ENCODE data around the gene RGS2.

The RGS2 gene

DNA sequence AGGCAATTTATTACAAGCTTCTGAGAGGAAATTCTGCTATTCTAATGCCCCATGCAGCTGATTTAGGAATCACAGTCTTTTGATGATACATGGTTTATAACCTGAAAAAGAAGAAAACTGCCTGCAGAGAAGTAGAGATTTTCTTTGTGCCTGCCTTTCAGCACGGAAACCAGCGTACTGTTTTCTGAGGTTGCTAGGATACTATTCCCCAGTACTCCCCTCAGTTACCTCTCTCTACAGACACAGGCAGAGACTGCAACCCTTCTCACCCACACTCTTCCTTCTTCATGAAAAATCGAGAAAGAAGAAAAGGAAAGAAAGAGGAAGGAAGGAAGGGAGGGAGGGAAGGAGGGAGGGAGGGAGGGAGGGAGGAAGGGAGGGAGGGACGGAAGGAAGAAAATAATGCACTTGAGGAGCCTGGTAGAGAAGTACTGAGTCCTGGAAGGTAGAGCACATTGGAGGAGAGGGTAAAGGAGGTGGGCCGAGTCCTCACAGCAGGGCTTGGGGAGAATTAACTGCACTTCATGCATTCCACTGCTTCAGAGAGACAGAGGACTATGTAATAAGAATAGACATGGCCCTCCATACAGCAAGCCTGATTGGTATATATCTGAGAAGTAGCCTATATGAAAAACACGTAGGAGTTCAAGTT lies 21.9 kb downstream of the RGS2 start:
- no peak for DNase-seq (ENCODE audit: low read depth in 2 of 2)

DNA sequence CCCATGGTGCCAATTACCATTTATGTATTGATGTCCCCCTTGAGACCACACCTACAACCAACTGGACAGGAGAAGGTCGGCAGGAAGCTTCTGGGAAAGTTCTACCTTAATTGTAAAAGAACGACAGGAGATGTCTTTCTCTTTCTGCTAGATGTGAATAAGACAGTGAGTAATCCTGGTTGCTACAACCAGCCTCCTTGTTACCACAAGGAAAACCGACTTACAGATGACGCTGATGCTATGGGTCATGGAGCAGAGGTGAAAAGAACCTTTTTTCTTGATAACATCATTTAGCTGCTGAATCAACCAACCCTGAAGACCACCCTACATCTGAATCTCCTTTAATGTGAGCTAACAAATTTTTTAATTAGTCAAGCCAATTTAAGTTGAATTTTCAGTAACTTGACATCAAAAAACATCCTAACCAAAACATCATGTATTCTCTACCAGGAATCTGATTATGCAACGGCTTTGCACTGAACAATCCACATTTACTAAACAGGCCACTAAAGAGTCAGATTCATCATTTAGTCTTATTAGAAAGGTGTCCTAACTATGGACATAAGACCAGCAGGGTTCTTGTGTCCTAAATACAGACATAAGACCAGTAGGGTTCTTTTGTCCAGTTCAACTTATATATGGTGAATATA lies 23.0 kb downstream of the RGS2 start:
- DNase-seq (ENCODE audit: low read depth in 2 of 2), result no peak

- DNase-seq (ENCODE audit: low read depth in 2 of 2), result no peak
These were observed 23.7 kb downstream of the RGS2 start for GRCh38 chr1:192832492-192832891.

DNA sequence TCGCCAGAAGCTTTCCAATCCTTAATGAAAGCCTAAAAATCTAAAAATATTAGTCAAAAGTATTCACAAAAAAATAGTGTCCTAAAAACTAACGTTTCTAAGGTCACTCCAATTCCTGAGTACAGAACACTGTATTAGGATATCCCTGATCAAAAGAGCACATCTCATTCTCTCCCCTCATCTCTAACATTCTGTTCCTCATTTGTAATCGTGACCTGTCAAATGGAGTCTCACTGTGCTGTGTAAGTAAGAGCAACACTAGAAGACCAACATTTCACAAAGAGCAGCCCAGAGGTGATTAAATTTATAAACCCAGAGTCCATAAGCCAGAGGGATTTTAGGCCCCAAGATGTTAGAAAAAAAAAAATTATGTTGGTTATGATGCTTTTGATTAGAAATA lies 26.3 kb downstream of the RGS2 start:
- no peak for DNase-seq (ENCODE audit: low read depth in 2 of 2)

DNA sequence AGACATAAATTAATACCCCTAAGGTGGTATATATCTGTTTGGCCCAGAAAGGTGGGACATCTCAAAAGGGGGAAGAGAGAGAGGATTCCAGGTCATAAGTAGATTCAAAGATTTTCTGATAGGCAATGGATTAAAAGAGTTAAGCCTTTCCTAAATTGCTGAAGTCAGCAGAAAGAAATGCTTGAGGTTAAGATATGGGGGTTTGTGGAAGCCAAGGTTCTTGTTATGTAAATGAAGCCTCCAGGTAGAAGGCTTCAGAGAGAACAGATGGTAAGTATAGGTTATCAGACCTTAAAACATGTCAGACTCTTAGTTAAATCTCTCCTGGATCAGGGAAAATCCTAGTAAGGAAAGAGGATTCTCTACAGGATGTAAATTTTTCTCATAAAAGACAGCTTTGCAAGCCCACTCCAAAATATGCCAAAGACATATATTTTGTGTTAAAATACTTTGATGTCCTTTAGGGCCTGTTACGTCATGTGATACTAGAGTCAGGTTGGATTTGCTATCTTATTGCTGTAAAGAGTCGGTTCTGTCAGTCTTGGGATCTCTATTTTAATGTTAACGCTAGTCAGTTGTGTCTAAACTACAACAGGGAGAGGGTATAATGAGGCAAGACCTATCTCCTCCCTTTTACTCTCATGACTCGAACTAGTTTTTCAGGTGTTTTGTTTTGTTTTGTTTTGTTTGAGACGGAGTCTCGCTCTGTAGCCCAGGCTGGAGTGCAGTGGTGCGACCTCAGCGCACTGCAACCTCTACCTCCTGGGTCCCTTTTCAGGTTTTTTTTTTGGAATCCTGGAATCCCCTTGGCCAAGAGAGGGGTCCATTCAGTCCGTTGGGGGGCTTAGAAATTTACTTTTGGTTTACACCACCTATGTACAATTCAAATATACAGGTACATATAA lies 30.6 kb downstream of the RGS2 start:
- no peak for DNase-seq (ENCODE audit: low read depth in 2 of 2)

- DNase-seq (ENCODE audit: low read depth in 2 of 2), result no peak
These were observed 35.5 kb downstream of the RGS2 start for GRCh38 chr1:192844360-192844759.

GRCh38 chr1:192846950-192847349 lies 38.1 kb downstream of the RGS2 start:
- no peak for DNase-seq (ENCODE audit: low read depth in 2 of 2)

DNA sequence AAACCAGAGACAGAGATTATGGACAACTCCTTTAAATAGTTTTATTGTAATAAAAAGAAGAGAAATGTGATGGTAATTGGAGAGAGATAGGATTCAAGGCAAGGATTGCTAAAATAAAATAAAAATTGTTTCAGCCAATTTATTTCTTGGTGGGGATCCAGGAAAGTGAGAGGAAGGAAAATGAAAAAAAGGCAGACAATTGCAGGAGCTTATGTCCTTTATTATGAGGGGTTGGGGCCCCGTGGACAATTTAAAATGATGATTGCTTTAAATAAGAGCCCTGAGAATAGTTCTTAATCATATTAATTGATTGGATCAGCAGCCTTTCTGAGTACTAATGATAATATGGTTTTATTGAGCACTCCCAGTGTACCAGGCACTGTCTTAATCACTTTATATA lies 40.2 kb downstream of the RGS2 start:
- no peak for DNase-seq (ENCODE audit: low read depth in 2 of 2)

DNA sequence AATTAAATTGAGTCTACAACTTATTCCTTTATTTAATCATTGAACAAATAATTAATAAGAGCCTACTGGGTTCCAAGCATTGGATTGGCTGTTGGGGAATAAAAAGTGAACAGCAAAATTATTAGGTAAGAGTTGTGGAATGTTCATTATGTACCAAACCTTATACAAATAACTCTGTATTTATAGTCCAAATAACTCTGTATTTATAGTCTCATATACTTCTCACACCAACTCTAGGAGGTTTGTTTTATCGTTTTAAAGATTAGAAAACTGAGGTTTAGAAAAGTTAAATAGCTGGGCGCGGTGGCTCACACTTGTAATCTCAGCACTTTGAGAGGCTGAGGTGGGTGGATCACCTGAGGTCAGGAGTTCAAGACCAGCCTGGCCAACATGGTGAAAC lies 40.6 kb downstream of the RGS2 start:
- DNase-seq (ENCODE audit: low read depth in 2 of 2), result no peak

DNA sequence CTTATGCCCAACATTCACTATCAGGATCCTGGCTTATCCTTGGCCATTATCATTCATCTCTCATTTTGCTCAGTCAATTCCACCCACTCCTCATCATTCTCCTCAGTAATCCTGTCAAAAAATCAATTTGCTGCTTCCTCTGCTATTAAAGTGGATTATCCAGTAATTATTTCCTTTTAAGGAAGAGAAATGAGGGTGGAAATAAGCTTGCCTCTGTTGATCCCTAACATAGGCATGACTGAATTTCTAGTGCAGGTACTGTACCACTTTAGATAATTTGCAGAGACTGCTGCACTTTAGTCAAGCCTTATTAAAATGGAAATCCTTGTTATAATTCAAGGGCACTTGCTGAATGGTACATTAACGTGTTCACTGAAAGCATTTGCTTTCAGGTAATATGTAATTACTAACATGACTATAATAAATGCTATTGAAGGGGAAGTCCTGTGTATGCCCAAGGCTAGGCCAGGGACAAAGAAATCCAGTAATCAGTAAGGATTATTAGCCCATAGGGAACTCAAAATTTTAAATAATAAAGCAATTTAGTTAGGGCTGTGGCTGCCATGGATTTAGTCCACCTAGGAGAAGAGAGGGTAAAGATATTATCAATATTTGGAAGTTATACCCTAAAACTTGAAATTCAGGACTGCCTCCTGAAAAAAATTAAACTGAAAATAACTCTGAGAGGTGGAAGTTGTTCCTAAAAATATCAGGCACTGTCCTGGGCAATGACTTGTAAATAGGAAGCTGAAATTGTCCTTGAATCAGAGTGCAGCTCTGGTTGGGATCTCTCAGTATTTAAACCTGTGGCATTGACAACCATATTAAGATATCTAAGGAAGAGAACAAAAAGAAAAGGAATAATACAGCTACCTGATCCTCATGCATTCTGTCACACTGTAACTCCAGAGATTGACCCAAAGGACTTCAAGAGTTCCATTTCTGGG lies 43.4 kb downstream of the RGS2 start:
- no peak for DNase-seq (ENCODE audit: low read depth in 2 of 2)

GRCh38 chr1:192858456-192858855 lies 49.6 kb downstream of the RGS2 start:
- no peak for DNase-seq (ENCODE audit: low read depth in 2 of 2)

DNA sequence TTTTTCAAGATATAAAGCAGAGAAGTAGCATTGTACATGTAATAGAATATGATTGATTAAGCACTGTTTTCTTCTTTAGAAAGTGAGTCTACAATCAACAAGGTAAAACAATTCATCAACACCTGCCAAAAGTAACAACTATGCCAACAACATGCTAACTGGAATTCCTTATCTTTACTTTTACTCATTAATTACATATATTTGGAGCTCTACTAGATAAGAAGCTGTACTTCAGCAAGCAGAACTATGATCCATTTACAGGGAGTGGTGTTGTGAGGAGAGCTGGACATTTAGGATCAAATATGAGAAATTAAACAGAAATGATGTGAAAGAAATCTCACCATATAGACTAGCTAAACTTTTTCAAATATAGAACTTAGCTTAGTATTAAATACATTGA lies 51.0 kb downstream of the RGS2 start:
- no peak for DNase-seq (ENCODE audit: low read depth in 2 of 2)

- no peak for DNase-seq (ENCODE audit: low read depth in 2 of 2)
These were observed 51.8 kb downstream of the RGS2 start for GRCh38 chr1:192860478-192861185.

DNA sequence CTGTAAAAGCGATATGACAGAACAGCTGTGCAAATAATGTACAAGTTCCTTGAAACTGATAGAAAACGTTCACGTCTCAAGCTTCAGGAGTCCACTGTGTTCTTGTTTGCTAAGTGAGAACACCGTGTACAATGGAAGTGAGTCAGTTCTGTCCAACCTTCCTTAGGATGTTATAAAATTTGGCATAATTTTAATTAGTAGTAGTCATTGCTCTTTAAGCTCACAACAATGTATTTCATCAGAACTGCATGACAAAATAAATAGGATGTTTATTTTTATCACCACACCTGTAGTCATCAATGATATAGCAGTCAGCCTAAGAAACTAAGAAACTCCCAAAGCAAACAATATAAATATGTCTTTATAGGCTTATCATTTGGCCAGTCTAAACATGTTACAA lies 53.0 kb downstream of the RGS2 start:
- no peak for DNase-seq (ENCODE audit: low read depth in 2 of 2)

Measured in stimulated activated CD4-positive, alpha-beta T cell treated with anti-CD3 and anti-CD28 coated beads, Interleukin-4, amount 100 ng/mL, for 48 hours (primary cell).